ENCODE measurements around the gene TIAM1.
A peak's percentile ranks its signal among the peaks of the same experiment; 100 is the strongest.

Gene TIAM1

GRCh38 chr21:31295676-31296075 is 48.4 kb downstream of the TIAM1 start:
- H3K9ac ChIP-seq (ENCODE audit: low read depth, low read length), result no peak overlapping the region
- no peaks in the 10 kb centered on the region for H3K4me1 ChIP-seq (ENCODE audit: insufficient read depth, low read length)
- no peaks in the 10 kb centered on the region for H3K36me3 ChIP-seq (ENCODE audit: insufficient read depth, low read length)
- no peak overlapping the region for H3K4me3 ChIP-seq (ENCODE audit: low read depth in 1 of 2, low read length in 2 of 2)
- DNase-seq (no peak), ATAC-seq (ENCODE audit: insufficient read depth, low read depth) (no peak)
- H3K79me2 ChIP-seq (ENCODE audit: insufficient read depth, low read length), result no peaks in the 10 kb centered on the region
- no peak overlapping the region for H3K4me2 ChIP-seq (ENCODE audit: insufficient read depth, low read length)
- H3K27me3 ChIP-seq (ENCODE audit: insufficient read depth, low read length, poor library complexity), result no peaks in the 10 kb centered on the region
- no peaks in the 10 kb centered on the region for H3K9me3 ChIP-seq (ENCODE audit: insufficient read depth, low read length, severe bottlenecking)
- no peaks in the 10 kb centered on the region for H4K20me1 ChIP-seq (ENCODE audit: insufficient read depth, low read length)
- H3K27ac ChIP-seq (ENCODE audit: low read length), result no peak overlapping the region
- H2AFZ ChIP-seq (ENCODE audit: low read depth, low read length), result no peak overlapping the region
- no peak for TF ChIP-seq EZH2 (IDR thresholded peaks at IDR 0.05; ENCODE audit: borderline replicate concordance, low read depth, low read length, severe bottlenecking)
- TF ChIP-seq, protein P1, sequence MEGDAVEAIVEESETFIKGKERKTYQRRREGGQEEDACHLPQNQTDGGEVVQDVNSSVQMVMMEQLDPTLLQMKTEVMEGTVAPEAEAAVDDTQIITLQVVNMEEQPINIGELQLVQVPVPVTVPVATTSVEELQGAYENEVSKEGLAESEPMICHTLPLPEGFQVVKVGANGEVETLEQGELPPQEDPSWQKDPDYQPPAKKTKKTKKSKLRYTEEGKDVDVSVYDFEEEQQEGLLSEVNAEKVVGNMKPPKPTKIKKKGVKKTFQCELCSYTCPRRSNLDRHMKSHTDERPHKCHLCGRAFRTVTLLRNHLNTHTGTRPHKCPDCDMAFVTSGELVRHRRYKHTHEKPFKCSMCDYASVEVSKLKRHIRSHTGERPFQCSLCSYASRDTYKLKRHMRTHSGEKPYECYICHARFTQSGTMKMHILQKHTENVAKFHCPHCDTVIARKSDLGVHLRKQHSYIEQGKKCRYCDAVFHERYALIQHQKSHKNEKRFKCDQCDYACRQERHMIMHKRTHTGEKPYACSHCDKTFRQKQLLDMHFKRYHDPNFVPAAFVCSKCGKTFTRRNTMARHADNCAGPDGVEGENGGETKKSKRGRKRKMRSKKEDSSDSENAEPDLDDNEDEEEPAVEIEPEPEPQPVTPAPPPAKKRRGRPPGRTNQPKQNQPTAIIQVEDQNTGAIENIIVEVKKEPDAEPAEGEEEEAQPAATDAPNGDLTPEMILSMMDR (IDR thresholded peaks at IDR 0.05; ENCODE audit: borderline replicate concordance, extremely low read depth, low read length, poor library complexity, severe bottlenecking), result no peak

- DNase-seq (no peak), ATAC-seq (ENCODE audit: insufficient read depth, low read depth) (no peak)
- Histone ChIP-seq H3K9me3 (ENCODE audit: insufficient read depth, low read length, severe bottlenecking) (no peaks in the 10 kb centered on the region), H3K36me3 (ENCODE audit: insufficient read depth, low read length) (no peaks in the 10 kb centered on the region), H3K4me1 (ENCODE audit: insufficient read depth, low read length) (no peaks in the 10 kb centered on the region), H3K4me2 (ENCODE audit: insufficient read depth, low read length) (no peak overlapping the region), H3K27ac (ENCODE audit: low read length) (no peak overlapping the region), H3K79me2 (ENCODE audit: insufficient read depth, low read length) (no peaks in the 10 kb centered on the region), H3K4me3 (ENCODE audit: low read depth in 1 of 2, low read length in 2 of 2) (no peak overlapping the region), H3K9ac (ENCODE audit: low read depth, low read length) (no peak overlapping the region), H4K20me1 (ENCODE audit: insufficient read depth, low read length) (no peaks in the 10 kb centered on the region), H2AFZ (ENCODE audit: low read depth, low read length) (no peak overlapping the region), H3K27me3 (ENCODE audit: insufficient read depth, low read length, poor library complexity) (no peaks in the 10 kb centered on the region)
- TF ChIP-seq, protein P1 (IDR thresholded peaks at IDR 0.05; ENCODE audit: borderline replicate concordance, extremely low read depth, low read length, poor library complexity, severe bottlenecking), result no peak
- TF ChIP-seq EZH2 (IDR thresholded peaks at IDR 0.05; ENCODE audit: borderline replicate concordance, low read depth, low read length, severe bottlenecking), result no peak
Observed at GRCh38 chr21:31294691-31295090, 49.4 kb downstream of the TIAM1 start.

- no peaks in the 10 kb centered on the region for H3K27me3 ChIP-seq (ENCODE audit: insufficient read depth, low read length, poor library complexity)
- H3K9me3 ChIP-seq (ENCODE audit: insufficient read depth, low read length, severe bottlenecking), result no peaks in the 10 kb centered on the region
- H3K79me2 ChIP-seq (ENCODE audit: insufficient read depth, low read length), result no peaks in the 10 kb centered on the region
- H3K9ac ChIP-seq (ENCODE audit: low read depth, low read length), result no peak overlapping the region
- no peak overlapping the region for H3K4me2 ChIP-seq (ENCODE audit: insufficient read depth, low read length)
- no peak for DNase-seq
- H3K36me3 ChIP-seq (ENCODE audit: insufficient read depth, low read length), result no peaks in the 10 kb centered on the region
- no peaks in the 10 kb centered on the region for H4K20me1 ChIP-seq (ENCODE audit: insufficient read depth, low read length)
- ATAC-seq (ENCODE audit: insufficient read depth, low read depth), result peak; percentile 37; the same call in 1 of the 3 replicates
- no peak for TF ChIP-seq EZH2 (IDR thresholded peaks at IDR 0.05; ENCODE audit: borderline replicate concordance, low read depth, low read length, severe bottlenecking)
- TF ChIP-seq, protein P1 (IDR thresholded peaks at IDR 0.05; ENCODE audit: borderline replicate concordance, extremely low read depth, low read length, poor library complexity, severe bottlenecking), result no peak
- H2AFZ ChIP-seq (ENCODE audit: low read depth, low read length), result no peak overlapping the region
- H3K4me1 ChIP-seq (ENCODE audit: insufficient read depth, low read length), result no peaks in the 10 kb centered on the region
- H3K4me3 ChIP-seq (ENCODE audit: low read depth in 1 of 2, low read length in 2 of 2), result no peak overlapping the region
- no peak overlapping the region for H3K27ac ChIP-seq (ENCODE audit: low read length)
Observed at GRCh38 chr21:31293986-31294385, 50.1 kb downstream of the TIAM1 start.

GRCh38 chr21:31290765-31291164 is 53.3 kb downstream of the TIAM1 start:
- no peaks in the 10 kb centered on the region for H4K20me1 ChIP-seq (ENCODE audit: insufficient read depth, low read length)
- DNase-seq, result no peak
- no peaks in the 10 kb centered on the region for H3K4me1 ChIP-seq (ENCODE audit: insufficient read depth, low read length)
- H3K4me2 ChIP-seq (ENCODE audit: insufficient read depth, low read length), result no peak overlapping the region
- H3K27me3 ChIP-seq (ENCODE audit: insufficient read depth, low read length, poor library complexity), result no peaks in the 10 kb centered on the region
- no peak overlapping the region for H3K4me3 ChIP-seq (ENCODE audit: low read depth in 1 of 2, low read length in 2 of 2)
- H3K9me3 ChIP-seq (ENCODE audit: insufficient read depth, low read length, severe bottlenecking), result no peaks in the 10 kb centered on the region
- H2AFZ ChIP-seq (ENCODE audit: low read depth, low read length), result no peak overlapping the region
- TF ChIP-seq, protein P1 (IDR thresholded peaks at IDR 0.05; ENCODE audit: borderline replicate concordance, extremely low read depth, low read length, poor library complexity, severe bottlenecking), result no peak
- no peak for TF ChIP-seq EZH2 (IDR thresholded peaks at IDR 0.05; ENCODE audit: borderline replicate concordance, low read depth, low read length, severe bottlenecking)
- H3K79me2 ChIP-seq (ENCODE audit: insufficient read depth, low read length), result no peaks in the 10 kb centered on the region
- H3K27ac ChIP-seq (ENCODE audit: low read length), result no peak overlapping the region
- no peak for ATAC-seq (ENCODE audit: insufficient read depth, low read depth)
- H3K9ac ChIP-seq (ENCODE audit: low read depth, low read length), result no peak overlapping the region
- no peaks in the 10 kb centered on the region for H3K36me3 ChIP-seq (ENCODE audit: insufficient read depth, low read length)

Data from DND-41 (cell line).